Nasal cavity respiratory epithelium epithelial cell of viscerocranial mucosa (primary cell): ENCODE measurements around the gene CDK13. TPM values are rescaled to one million over a fixed set of nuclear protein-coding genes. Genes with fewer than 3 reads are reported as not detected.

Source experiments
- total RNA-seq: library from RNA; depleted of rRNA; stranded (reverse); fragments of >200 nt; gene quantifications from 2 replicates; pipeline ENCODE4 v1.2.3, GENCODE V29; 2014

CDK13 gene
- total RNA-seq = 74.5 and 96.5 TPM in 2 replicates

DNA sequence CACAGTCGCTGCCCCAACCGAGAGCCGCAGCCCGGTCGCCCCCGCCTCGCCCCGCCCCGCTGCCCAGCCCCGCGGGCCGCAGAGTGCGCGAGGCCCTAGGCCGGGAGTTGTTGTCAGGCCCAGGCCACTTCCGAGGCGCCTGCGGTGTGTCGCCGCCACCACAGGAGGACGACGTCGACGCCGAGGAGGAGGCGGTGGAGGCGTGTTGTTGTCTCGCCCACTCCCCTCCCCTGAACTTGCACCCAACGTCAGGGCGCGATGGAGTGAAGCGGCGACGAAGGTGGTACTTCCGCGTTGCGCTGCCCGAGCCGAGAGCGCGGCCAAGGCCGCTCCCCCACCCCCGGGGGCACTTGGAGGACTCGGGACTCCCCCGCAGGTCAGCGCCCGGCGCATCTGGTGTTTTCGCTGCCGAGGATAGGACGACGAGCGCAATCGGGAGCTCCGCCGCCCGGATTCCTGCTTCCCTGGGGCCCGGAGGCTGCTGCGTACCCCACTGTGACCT, at the start of gene CDK13:
Gene CDK13 (plus strand): TSS at position 286 of the 502 bp plus-strand sequence. CDS start 386 bp downstream, outside the sequence.

DNA sequence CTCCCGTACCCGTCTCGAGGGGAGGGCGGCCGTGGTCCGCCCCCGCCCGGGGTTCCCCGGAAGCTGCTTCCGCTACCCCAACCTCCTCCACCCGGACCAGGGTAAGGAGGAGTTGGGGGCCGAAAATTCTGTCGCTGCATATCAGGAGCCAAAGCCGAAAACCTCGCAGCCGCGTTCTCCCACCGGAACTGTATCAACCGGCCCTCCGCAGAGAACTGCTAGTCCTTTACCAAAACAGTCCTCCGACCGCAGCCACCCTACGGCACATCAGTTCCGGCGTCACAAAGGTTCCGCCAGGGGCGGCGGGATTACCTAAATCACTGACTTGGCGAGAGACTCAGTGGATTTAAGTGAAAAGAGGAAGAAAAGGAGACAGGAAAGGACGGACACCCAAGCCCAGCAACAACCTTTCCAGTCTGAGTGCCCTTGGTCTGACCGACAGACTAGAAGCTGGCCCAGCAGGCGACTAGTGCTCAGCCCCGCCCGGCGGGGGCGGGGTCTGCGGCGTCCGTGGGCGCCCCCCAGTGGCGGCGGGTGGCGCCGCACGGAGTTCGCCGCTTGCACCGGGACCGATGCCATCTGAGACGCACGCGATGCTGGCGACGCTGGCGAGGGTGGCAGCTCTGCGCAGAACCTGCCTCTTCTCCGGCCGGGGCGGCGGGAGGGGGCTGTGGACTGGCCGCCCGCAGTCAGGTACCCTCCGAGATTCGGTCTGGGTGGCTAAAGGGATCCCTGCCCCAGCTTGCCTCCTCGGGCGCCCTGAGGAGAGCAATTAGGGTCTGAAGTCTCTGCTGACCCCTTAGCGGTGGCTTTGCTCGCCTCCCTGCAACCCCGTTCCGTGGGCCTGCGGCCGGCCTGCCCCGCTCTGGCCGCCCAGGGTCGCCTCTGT, 184.6 kb downstream of the CDK13 start, which contains the start of the genes MPLKIP and SUGCT:
Gene MPLKIP (minus strand): TSS at position 195 of the 889 bp plus-strand sequence. CDS start 55 bp downstream, at position 140.
Gene SUGCT (plus strand): TSS at position 578 of the 889 bp plus-strand sequence.

Other genes with a start within 250 kb of the CDK13 start
- gene MPLKIP, start 184.4 kb downstream of the CDK13 start, total RNA-seq = 25.3 and 31.4 TPM in 2 replicates
- gene SUGCT, start 184.7 kb downstream of the CDK13 start, total RNA-seq = 4.5 and 6.5 TPM in 2 replicates